GM19023 (cell line): ENCODE measurements around the gene EXOC1.
"Not testable (repeated sequence)": the region's sequence is repeated elsewhere in the genome, so short reads cannot be mapped to it uniquely, and the experiment has no call there.

Experiments used
- ATAC-seq: cut with Tn5 transposase; IDR thresholded peaks from one replicate; pipeline ENCODE4 v1.9.1; 2021; ENCODE audit warnings: mild to moderate bottlenecking, moderate library complexity; ENCODE audit not compliant: unreplicated experiment

Gene EXOC1, protein sequence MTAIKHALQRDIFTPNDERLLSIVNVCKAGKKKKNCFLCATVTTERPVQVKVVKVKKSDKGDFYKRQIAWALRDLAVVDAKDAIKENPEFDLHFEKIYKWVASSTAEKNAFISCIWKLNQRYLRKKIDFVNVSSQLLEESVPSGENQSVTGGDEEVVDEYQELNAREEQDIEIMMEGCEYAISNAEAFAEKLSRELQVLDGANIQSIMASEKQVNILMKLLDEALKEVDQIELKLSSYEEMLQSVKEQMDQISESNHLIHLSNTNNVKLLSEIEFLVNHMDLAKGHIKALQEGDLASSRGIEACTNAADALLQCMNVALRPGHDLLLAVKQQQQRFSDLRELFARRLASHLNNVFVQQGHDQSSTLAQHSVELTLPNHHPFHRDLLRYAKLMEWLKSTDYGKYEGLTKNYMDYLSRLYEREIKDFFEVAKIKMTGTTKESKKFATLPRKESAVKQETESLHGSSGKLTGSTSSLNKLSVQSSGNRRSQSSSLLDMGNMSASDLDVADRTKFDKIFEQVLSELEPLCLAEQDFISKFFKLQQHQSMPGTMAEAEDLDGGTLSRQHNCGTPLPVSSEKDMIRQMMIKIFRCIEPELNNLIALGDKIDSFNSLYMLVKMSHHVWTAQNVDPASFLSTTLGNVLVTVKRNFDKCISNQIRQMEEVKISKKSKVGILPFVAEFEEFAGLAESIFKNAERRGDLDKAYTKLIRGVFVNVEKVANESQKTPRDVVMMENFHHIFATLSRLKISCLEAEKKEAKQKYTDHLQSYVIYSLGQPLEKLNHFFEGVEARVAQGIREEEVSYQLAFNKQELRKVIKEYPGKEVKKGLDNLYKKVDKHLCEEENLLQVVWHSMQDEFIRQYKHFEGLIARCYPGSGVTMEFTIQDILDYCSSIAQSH

DNA sequence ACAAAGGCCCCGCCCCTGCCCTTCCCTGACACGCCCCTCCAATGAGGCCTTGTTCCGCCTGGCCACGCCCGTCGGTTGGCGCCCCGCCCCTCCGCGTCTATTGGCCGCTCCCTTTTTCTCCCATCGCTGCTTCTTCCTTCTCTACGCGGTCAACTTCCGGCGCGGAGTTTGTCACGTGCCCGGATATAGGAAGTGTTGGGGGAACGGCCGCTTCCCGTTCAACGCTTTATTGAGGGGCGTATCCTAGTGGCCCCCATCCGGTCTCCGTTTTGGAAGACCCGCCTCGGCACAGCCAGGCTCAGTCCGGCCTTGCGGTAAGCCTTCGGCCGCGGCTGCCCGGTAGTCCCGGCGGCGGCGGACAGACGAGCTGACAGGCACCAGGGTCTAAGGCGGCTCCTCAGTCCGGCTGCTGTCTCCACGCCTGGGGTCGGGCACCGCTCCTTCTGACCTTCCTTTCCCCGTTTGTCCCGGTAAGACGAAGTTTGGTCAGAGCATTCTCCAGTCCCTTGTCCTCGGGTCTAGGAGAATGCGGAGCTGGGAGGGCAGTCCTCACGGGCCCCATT is at the start of gene EXOC1:
TSS of gene EXOC1 (plus strand) at position 165 of the 563 bp plus-strand sequence. CDS start 4,676 bp downstream, outside the sequence.
- peak; percentile 97 for ATAC-seq

DNA sequence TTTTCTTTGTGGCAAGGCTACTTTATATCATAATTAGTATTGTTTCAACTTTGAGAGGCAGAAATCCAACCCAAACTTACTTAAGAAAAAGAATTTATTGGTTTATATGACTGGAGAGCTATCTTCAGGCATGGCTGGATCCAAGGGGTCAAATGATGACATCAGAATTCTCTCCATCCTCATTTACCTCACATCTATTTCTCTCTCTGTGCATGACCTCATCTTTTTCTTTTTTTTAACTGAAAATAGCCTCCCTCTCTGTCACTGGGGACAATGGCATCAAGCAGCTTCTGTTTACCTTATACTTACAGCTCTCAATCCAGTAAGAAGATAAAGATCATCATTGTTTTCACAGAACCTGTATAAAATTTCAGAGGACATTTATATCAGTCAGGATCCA is 45.9 kb upstream of the EXOC1 start:
- ATAC-seq, result no peak

DNA sequence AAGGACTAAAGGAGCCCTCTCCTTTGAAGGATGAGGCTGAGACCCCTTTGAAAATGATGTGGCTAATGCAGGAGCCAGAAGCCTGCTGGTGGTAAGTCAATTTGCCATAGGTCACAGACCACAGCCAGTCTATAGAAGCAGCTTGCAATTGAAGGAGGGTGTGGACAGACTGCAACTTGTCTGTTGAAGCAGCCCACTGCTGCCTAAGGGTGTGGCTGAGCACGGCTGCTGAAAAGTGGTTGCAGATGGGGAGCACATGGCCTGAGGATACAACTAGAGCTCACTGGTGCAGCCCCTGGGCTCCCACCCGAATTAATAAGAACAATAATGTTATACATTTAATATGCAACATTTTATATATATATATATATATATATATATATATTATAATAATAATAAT is 45.3 kb upstream of the EXOC1 start:
- ATAC-seq, result no peak

DNA sequence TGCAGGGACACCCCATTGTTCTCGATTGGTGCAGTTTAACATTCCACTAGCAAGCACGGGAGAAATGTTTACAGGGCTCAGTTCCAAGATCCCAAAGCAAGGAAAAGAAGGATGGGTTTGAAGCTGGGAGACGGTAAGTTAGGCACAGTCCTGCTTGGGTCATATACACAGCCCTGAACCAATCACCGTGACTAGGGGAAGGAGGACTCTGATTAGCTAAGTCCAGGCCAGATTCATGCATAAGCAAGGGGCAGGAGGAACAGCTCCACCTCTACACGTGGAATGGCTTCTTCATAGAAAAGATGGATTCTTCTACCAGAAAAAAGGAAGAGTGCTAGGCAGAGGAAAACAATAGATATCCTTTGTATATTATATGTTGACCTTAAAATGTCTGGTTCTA is 44.8 kb upstream of the EXOC1 start:
- no peak for ATAC-seq

DNA sequence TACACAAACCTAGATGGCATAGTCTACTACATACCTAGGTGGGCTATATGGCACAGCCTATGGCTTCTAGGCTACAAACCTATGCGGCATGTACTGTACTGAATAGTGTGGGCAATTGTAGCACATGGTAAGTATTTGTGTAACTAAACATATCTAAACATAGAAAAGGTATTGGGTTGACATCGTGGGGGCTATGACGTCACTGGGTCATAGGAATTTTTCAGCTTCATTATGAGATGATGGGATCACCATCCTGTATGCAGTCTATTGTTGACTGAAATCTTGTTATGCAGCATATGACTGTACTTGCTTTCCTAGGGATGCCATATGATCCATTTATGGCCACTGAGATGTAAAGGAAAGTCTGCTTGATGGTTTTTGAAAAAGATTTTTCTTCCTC is 35.8 kb upstream of the EXOC1 start:
- ATAC-seq, result no peak

DNA sequence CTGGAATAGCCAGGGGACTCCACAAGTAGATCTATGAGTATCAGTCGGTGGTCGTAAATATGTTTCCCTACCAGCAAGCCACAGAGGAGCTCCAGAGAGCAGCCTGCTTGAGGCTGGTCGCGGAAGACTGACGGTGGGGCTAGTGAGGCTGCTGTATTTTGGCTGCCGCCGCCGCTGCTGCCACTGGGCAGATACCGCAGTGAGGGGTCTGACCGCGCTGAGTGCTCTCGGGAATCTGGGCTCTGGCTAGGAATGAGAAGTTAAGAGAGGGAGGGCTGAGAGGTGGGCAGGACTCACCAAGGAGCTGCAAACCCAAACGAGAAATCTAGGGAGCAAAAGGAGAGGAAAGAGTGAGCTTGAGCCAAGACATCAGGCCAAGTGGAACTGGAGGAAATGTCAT is 33.8 kb upstream of the EXOC1 start, which contains the start of gene EXOC1L:
TSS of gene EXOC1L (plus strand) at position 157 of the 400 bp plus-strand sequence. CDS start at position 394, 237 bp downstream.
- ATAC-seq, result no peak

DNA sequence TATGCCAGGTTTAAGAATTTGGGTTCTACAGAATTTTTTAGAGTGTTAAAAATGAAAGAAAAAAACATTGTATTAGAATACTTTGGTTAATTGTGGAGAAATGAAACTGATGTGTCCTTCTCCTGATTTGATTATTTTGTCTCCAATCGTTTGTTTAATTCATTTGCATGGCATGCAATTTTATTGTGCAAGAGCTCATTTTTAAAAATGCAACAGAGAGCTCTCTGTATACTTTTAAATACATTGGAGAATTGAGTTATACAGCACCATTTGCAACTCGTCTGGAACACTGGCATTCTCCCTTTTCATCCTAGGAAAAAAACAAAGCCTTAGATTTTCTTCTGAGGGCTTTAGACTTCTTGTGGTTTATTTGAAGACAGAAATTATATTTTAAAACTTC is 33.2 kb upstream of the EXOC1 start:
- ATAC-seq, result no peak

DNA sequence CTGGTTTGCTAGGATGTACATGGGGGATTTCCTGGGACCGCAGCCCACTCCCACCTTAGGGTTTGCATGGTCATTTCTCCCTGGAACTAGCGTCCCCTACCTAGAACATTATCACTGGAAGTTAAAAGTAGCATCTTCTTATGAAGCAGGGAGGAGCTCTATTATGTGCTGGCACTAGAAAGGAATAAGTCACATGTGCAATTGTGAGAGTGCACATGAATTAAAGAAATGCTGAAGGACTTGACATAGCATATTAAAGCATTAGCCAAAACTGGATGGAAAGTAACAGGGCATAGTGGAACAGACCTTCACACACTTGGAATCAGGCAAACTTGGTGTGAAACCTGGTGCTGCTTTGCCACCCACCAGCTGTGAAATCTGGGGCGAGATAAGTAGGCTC is 31.1 kb upstream of the EXOC1 start:
- ATAC-seq, result no peak

DNA sequence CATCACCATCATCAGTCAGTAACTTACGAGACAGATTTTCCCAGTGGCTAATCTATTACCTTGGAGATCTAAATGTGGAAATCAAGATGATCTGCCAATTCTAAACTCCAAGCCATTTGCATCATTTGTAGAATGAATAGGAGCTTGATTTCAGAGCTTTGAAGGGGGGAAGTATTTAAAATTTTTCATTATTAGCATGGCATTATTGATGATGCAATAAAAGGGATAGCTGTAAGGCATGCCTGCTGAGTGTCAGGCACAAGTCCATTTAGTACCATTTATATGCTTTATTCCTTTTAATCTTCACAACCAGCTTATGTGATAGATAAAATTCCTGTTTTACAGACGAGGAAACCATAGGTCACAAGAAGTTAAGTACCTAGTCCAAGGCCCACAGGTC is 28.6 kb upstream of the EXOC1 start:
- ATAC-seq, result no peak

DNA sequence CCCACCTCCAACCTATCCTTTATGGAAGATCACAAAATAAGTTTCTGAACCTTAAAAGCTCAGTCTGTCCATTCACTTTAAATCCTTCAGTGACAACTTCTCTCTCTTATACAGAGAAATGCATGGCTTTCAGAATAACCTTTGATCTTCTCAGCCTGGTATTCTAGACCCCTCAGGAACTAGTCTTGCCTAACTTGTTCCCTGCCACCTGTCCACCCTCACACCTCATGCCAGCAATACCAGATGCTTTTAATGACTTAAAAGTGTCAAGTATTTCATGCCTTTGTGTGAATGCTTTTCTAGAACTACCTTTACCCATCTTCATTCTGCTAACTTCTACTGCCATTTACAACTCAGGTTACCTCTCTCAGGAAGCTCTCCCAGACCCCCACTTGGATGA is 26.5 kb upstream of the EXOC1 start:
- ATAC-seq, result no peak

DNA sequence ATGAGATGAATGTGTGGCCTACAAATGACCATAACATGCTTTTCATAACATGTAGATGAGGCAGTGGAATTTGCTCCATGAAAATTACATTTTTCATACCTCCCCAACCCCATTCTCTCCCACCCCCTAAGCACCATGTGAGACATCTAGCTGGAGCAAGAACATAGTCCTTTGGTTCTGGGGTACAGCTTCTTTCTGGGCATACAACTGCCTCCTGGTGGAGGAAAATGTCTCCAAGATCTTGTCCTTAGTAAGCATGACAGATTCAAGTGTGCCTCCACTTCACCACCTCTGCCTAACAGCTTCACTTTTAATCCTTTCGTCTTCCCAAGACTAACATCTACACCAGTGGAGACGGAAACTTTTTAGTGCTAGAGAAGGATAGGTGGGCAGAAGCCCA is 25.9 kb upstream of the EXOC1 start:
- no peak for ATAC-seq

DNA sequence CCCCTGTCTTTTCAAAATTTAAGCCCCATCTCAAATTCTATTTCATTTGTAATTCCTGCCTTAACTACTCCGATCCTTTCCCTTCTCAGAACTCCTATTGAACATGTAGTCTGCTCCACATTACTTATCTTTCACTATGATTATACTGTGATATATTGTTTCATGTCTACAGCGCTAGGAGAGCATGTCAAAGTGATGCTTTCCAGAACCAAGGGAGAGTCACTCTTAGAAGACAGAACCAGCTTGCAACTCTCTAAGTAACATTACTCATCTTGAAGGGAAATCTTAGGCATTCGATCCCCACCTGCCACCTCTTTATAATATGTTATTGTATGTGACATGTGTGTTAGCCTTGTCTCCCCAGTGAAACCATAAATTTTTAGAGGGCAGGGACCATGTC is 23.4 kb upstream of the EXOC1 start:
- ATAC-seq, result no peak

DNA sequence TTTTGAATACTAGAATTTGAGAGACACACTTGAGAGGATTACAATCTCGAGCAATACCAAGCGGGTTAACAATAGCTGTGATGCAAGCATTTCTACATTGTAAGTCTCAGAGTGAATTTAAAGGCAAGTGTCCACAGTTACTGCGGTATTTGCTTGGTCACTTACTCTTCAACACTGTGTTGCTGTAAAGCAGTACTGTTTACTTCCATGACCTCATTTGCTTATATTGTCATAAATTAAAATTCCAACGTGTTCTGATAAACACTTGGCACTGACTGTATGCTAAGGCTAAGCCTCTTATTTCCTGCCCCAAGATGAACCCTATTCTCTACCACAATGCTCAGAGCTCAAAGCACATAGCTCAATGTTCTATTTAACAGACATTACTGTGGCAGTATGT is 22.7 kb upstream of the EXOC1 start:
- ATAC-seq, result no peak

DNA sequence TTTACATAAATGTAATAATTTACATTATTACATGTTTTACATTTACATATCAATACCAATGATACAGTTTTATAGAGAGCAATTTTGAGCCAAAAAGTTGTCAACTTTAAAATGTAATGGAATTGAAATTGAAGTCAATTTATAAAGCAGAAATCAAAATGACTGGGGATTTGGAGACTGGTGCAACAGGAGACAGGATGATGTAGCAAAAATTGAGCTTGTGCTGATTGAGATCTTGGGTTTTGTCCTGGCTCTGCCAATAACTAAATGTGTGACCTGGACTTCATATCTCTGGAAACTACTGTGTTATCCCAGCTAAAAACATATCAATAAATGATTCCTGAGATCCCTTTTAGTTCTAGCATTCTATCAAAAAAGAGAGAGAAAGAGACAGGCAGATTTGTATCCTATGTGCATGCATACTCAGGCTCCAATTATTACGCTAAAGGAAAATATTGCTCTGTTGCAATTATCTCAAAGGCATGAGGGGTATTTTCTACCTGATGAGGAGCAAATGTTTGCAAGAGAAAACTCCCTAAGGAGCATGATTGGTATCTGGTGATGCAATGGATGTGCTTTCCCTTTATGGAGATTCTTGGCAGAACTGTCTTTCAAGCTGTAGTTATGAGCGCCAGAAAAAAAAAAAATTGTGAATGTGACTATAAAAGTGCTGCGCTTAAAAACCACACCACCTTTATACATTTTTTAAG is 19.2 kb upstream of the EXOC1 start:
- no peak for ATAC-seq

DNA sequence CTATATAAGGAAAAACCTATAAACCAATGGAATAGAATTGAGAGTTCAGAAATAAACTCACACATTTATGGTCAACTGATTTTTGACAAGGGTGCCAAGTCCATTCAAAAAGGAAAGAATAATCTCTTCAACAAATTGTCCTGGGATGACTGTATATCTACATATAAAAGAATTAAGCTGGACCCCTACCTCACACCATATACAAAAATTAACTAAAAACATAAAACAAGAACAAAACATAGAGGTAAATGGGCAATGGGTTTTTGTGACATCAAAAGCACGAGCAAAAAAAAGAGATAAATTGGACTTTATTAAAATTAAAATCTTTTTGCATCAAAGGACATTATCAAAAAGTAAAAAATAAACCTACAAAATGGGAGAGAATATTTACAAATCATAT is 15.5 kb upstream of the EXOC1 start:
- no peak for ATAC-seq

DNA sequence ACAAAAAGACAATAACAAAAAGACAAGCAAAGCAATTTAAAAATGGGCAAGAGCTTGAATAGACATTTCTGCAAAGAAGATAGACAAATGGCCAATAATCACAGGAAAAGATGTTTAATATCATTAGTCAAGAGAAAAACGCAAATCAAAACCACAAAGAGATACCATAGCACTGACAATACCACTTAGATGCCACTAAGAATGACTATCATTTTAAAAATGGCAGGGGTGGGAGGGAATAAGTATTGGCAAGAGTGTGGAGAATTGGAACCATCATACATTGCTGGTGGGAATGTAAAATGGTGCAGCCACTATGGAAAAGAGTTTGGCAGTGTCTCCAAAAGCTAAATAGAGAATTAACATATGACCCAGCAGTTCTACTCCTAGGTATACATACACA is 15.1 kb upstream of the EXOC1 start:
- no peak for ATAC-seq

DNA sequence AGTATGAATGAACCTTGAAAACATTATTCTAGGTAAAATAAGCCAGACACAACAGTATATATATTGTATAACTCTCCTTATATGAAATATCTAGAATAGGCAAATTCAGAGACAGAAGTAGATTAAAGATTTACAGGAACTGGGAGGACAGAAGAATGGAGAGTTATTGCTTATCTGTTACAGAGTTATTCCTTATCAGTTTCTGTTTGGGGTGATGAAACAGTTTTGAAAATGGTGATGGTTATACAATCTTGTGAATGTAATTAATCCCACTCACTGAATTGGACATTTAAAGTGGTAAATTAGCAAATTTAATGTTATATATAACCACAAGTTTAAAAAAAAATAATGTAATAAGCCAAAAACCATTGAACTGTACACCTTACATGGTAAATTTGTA is 14.5 kb upstream of the EXOC1 start:
- no peak for ATAC-seq

DNA sequence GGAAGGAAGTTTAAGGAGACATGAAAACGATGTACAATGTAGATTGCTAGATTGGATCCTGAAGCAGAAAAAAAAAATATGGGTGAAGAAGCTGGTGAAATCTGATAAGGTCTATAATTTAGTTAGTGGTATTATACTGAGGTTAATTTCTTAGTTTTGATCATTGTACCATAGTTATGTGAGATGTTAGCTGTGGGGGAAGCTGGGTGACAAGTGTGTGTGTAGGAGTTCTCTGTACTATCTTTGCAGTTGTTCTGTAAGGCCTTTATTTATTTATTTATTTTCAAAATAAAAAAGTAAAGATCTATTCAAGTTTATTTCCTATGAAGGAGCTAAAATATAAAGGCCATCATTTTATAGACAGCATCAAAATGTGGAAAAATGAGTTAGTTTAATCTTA is 12.5 kb upstream of the EXOC1 start:
- no peak for ATAC-seq

DNA sequence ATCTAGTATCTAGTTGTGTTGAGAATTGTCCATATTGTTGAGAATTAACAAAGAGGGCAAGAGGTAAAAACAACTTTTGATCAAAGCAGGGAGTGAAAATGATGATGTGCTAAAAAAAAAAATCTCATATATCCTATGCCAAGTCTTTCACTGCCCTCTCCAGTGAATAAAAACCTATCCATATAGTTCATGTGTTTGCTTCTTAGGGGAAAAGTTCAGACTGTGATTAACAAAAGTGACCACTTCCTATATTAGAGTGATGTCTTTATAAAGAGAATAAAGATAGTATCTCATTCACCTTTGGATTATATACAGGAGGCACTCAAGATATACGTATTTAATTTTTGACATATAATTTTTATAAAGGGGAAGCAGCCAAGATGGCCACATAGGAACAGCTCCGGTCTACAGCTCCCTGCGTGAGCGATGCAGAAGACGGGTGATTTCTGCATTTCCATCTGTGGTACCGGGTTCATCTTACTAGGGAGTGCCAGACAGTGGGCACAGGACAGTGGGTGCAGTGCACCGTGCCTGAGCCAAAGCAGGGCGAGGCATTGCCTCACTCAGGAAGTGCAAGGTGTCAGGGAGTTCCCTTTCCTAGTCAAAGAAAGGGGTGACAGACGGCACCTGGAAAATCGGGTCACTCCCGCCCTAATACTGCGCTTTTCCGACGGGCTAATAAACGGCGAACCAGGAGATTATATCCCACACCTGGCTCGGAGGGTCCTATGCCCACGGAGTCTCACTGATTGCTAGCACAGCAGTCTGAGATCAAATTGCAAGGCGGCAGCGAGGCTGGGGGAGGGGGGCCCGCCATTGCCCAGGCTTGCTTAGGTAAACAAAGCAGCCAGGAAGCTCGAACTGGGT is 11.8 kb upstream of the EXOC1 start:
- ATAC-seq, result not testable (repeated sequence)

DNA sequence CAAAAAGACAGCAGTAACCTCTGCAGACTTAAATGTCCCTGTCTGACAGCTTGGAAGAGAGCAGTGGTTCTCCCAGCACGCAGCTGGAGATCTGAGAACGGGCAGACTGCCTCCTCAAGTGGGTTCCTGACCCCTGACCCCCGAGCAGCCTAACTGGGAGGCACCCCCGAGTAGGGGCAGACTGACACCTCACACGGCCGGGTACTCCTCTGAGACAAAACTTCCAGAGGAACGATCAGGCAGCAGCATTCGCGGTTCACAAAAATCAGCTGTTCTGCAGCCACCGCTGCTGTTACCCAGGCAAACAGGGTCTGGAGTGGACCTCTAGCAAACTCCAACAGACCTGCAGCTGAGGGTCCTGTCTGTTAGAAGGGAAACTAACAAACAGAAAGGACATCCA is 11.1 kb upstream of the EXOC1 start:
- ATAC-seq, result not testable (repeated sequence)
